Keratinocyte (primary cell): ENCODE results near the gene IFNE. TPM values are rescaled to one million over a fixed set of nuclear protein-coding genes. Genes with fewer than 3 reads are reported as not detected.

Experiments used
- DNase-seq: peaks from one replicate; pipeline ENCODE4 v3.0.0-alpha.2; 2011; ENCODE audit warnings: low read depth, missing footprints, low spot score
- FAIRE-seq: peaks from 2 replicates; lab custom pipeline; 2011; peaks lifted over from hg19 to GRCh38; lab: Jason Lieb, UNC
- H2AFZ ChIP-seq: 2 replicates; pipeline ENCODE4 v1.6.0; 2012; ENCODE audit warnings: low read length, control low read depth, inconsistent platforms; ENCODE audit not compliant: control insufficient read depth
- H3K27ac ChIP-seq: 2 replicates; pipeline ENCODE4 v1.5.1; 2011; ENCODE audit warnings: low read length; ENCODE audit not compliant: control insufficient read depth, insufficient read depth
- H3K27me3 ChIP-seq: 3 replicates; pipeline ENCODE4 v1.6.0; 2011; ENCODE audit warnings: low read length; ENCODE audit not compliant: control insufficient read depth, insufficient read depth; ENCODE audit errors: extremely low read depth
- H3K36me3 ChIP-seq, 2 experiments: 2 replicates in 1 of 2; 3 replicates in 1 of 2; pipeline ENCODE4 v1.5.1; 2011; ENCODE audit warnings: low read length in 2 of 2, mild to moderate bottlenecking in 1 of 2; ENCODE audit not compliant: control insufficient read depth in 2 of 2, insufficient read depth in 2 of 2; ENCODE audit errors: extremely low read depth in 1 of 2
- H3K4me1 ChIP-seq: 3 replicates; pipeline ENCODE4 v1.5.1; 2011; ENCODE audit warnings: low read length; ENCODE audit not compliant: control insufficient read depth, insufficient read depth; ENCODE audit errors: extremely low read depth
- H3K4me2 ChIP-seq: 3 replicates; pipeline ENCODE4 v1.6.0; 2011; ENCODE audit warnings: low read depth, low read length; ENCODE audit not compliant: control insufficient read depth, insufficient read depth; ENCODE audit errors: extremely low read depth
- H3K4me3 ChIP-seq, 3 experiments: fragments of 200-600 bp in 1 of 3; sonication (generic) in 1 of 3; 2 replicates in 2 of 3; 3 replicates in 1 of 3; pipeline ENCODE4 v1.5.1; 2011 to 2016; ENCODE audit warnings: low read length in 3 of 3, mild to moderate bottlenecking in 3 of 3, control low read depth in 2 of 3, inconsistent platforms in 1 of 3, low read depth in 1 of 3, mixed read lengths in 1 of 3, mixed run types in 1 of 3, moderate library complexity in 1 of 3; ENCODE audit not compliant: control insufficient read depth in 2 of 3, insufficient read depth in 2 of 3; ENCODE audit errors: extremely low read depth in 1 of 3
- H3K79me2 ChIP-seq: 2 replicates; pipeline ENCODE4 v1.6.0; 2012; ENCODE audit warnings: low read length; ENCODE audit not compliant: control insufficient read depth, insufficient read depth
- H3K9ac ChIP-seq: 3 replicates; pipeline ENCODE4 v1.6.0; 2011; ENCODE audit warnings: low read length; ENCODE audit not compliant: control insufficient read depth, insufficient read depth; ENCODE audit errors: extremely low read depth
- H3K9me1 ChIP-seq: 3 replicates; pipeline ENCODE4 v1.6.0; 2011; ENCODE audit warnings: low read length; ENCODE audit not compliant: control insufficient read depth, insufficient read depth; ENCODE audit errors: extremely low read depth
- H3K9me3 ChIP-seq: 2 replicates; pipeline ENCODE4 v1.5.1; 2012; ENCODE audit warnings: low read depth, low read length; ENCODE audit not compliant: control insufficient read depth
- H4K20me1 ChIP-seq: 3 replicates; pipeline ENCODE4 v1.6.0; 2011; ENCODE audit warnings: low read length; ENCODE audit not compliant: control insufficient read depth, insufficient read depth; ENCODE audit errors: extremely low read depth
- CTCF ChIP-seq, 3 experiments: IDR thresholded peaks in 1 of 3; conservative IDR thresholded peaks in 1 of 3; optimal IDR thresholded peaks in 1 of 3; 2 replicates in 2 of 3; 3 replicates in 1 of 3; pipeline versions ENCODE3 to v1.5.1; 2011; ENCODE audit warnings: low read length in 3 of 3, mild to moderate bottlenecking in 3 of 3, moderate library complexity in 2 of 3, control low read depth in 1 of 3, inconsistent platforms in 1 of 3; ENCODE audit not compliant: insufficient read depth in 2 of 3; ENCODE audit errors: extremely low read depth in 1 of 3
- EZH2 ChIP-seq: IDR thresholded peaks from one replicate; pipeline ENCODE4 v1.6.1; 2012; ENCODE audit warnings: inconsistent platforms, mild to moderate bottlenecking, low read length, moderate library complexity
- dilution Hi-C: fragments of 300-500 bp; cut with MboI; formaldehyde crosslinking; loops from one replicate; pipeline ENCODE4 v1.7.0; 2020; ENCODE audit warnings: low sequenced_read_pairs; ENCODE audit not compliant: extremely low pct_ligation_motif_present
- polyA plus RNA-seq, 5 experiments: library from polyadenylated mRNA; depleted of rRNA in 3 of 5; stranded (reverse) in 3 of 5; stranded (forward) in 1 of 5; unstranded in 1 of 5; fragments of >200 nt; gene quantifications; 1 replicate in 1 of 5; 2 replicates in 3 of 5; 3 replicates in 1 of 5; pipeline versions ENCODE4 v1.2.1 to v1.2.3, GENCODE V29; 2011 to 2012; ENCODE audit warnings: missing spikeins in 2 of 5, low read depth in 1 of 5, low replicate concordance in 1 of 5

The IFNE gene
- polyA plus RNA-seq, 1 donor (not counting 4 experiments of a cell fraction or from before 2014, with no cell fraction given) = 3.9 TPM

GRCh38 chr9:21524099-21524830 is 42.2 kb upstream of the IFNE start:
- no peak overlapping the region for H2AFZ ChIP-seq
- no peak overlapping the region for H3K4me2 ChIP-seq
- H3K4me1 ChIP-seq = no peaks in the 10 kb centered on the region
- H3K79me2 ChIP-seq = peaks cover 97% of the 10 kb centered on the region
- H3K27me3 ChIP-seq = no peaks in the 10 kb centered on the region
- no peak overlapping the region for H3K9ac ChIP-seq
- H3K36me3 ChIP-seq = peaks cover 18 to 33% of the 10 kb centered on the region in 2 experiments
- dilution Hi-C loops = no loop called here
- H3K9me1 ChIP-seq = peaks cover 6% of the 10 kb centered on the region
- DNase-seq = no peak
- no peak overlapping the region for H3K27ac ChIP-seq
- no peak for FAIRE-seq
- TF ChIP-seq CTCF (optimal IDR thresholded peaks at IDR 0.05 in 1 of 3, IDR thresholded peaks at IDR 0.05 in 1 of 3, conservative IDR thresholded peaks at IDR 0.05 in 1 of 3; ENCODE audit: extremely low read depth in 1 of 3, insufficient read depth in 2 of 3, low read length in 3 of 3) (no peak), EZH2 (no peak)
- H4K20me1 ChIP-seq = peaks cover 22% of the 10 kb centered on the region
- no peaks in the 10 kb centered on the region for H3K9me3 ChIP-seq
- H3K4me3 ChIP-seq = no peak overlapping the region

GRCh38 chr9:21523021-21524014 is 41.2 kb upstream of the IFNE start:
- TF ChIP-seq EZH2 = no peak
- TF ChIP-seq CTCF (optimal IDR thresholded peaks at IDR 0.05 in 1 of 3, IDR thresholded peaks at IDR 0.05 in 1 of 3, conservative IDR thresholded peaks at IDR 0.05 in 1 of 3; ENCODE audit: extremely low read depth in 1 of 3, insufficient read depth in 2 of 3, low read length in 3 of 3) = no peak
- Histone ChIP-seq H3K9me1 (peaks cover 6% of the 10 kb centered on the region), H3K9ac (no peak overlapping the region), H3K27me3 (no peaks in the 10 kb centered on the region), H3K4me1 (peaks cover 5% of the 10 kb centered on the region), H2AFZ (no peak overlapping the region), H3K27ac (no peak overlapping the region), H3K4me3 (no peak overlapping the region), H3K4me2 (no peak overlapping the region), H3K9me3 (no peaks in the 10 kb centered on the region), H3K79me2 (peaks cover 97% of the 10 kb centered on the region), H4K20me1 (peaks cover 23% of the 10 kb centered on the region), H3K36me3 (peaks cover 13 to 30% of the 10 kb centered on the region in 2 experiments)
- dilution Hi-C loops = no loop called here
- DNase-seq (no peak), FAIRE-seq (peak; percentile 56)
